GM21526 (cell line): ENCODE measurements around the gene CD164.
"Not testable (repeated sequence)": the region's sequence is repeated elsewhere in the genome, so short reads cannot be mapped to it uniquely, and the experiment has no call there.

ENCODE experiments used
- ATAC-seq: cut with Tn5 transposase; IDR thresholded peaks from one replicate; pipeline ENCODE4 v1.9.1; 2021; ENCODE audit warnings: moderate library complexity; ENCODE audit not compliant: unreplicated experiment, low FRiP score

CD164 gene

GRCh38 chr6:109344226-109344625, 38.0 kb downstream of the CD164 start:
- ATAC-seq = no peak

- no peak for ATAC-seq
These were observed 38.7 kb downstream of the CD164 start for GRCh38 chr6:109343518-109343917.

GRCh38 chr6:109342911-109343310, 39.4 kb downstream of the CD164 start:
- ATAC-seq = no peak

GRCh38 chr6:109342506-109342905, 39.8 kb downstream of the CD164 start:
- ATAC-seq = no peak

GRCh38 chr6:109340811-109341210, 41.5 kb downstream of the CD164 start:
- ATAC-seq = no peak

GRCh38 chr6:109339906-109340678, 42.2 kb downstream of the CD164 start:
- no peak for ATAC-seq

GRCh38 chr6:109336221-109336961, 45.9 kb downstream of the CD164 start:
- no peak for ATAC-seq

- not testable (repeated sequence) for ATAC-seq
These were observed 48.4 kb downstream of the CD164 start for GRCh38 chr6:109333870-109334269.

- ATAC-seq = no peak
These were observed 49.5 kb downstream of the CD164 start for GRCh38 chr6:109332748-109333147.

GRCh38 chr6:109331081-109331480, 51.2 kb downstream of the CD164 start:
- no peak for ATAC-seq

GRCh38 chr6:109330263-109330662, 52.0 kb downstream of the CD164 start:
- ATAC-seq = no peak

- no peak for ATAC-seq
These were observed 53.6 kb downstream of the CD164 start for GRCh38 chr6:109328629-109329028.

- no peak for ATAC-seq
These were observed 54.3 kb downstream of the CD164 start for GRCh38 chr6:109327959-109328358.

GRCh38 chr6:109327491-109327890, 54.8 kb downstream of the CD164 start:
- ATAC-seq = no peak

GRCh38 chr6:109326351-109326750, 55.9 kb downstream of the CD164 start:
- ATAC-seq = no peak

GRCh38 chr6:109325400-109325801, 56.9 kb downstream of the CD164 start:
- no peak for ATAC-seq

- ATAC-seq = no peak
These were observed 59.0 kb downstream of the CD164 start for GRCh38 chr6:109323241-109323640.

GRCh38 chr6:109322825-109323224, 59.4 kb downstream of the CD164 start:
- ATAC-seq = peak; percentile 58

- ATAC-seq = no peak
These were observed 60.5 kb downstream of the CD164 start for GRCh38 chr6:109321752-109322151.

- no peak for ATAC-seq
These were observed 62.2 kb downstream of the CD164 start for GRCh38 chr6:109320072-109320471.

- ATAC-seq = no peak
These were observed 63.9 kb downstream of the CD164 start for GRCh38 chr6:109318328-109318876.

- no peak for ATAC-seq
These were observed 65.4 kb downstream of the CD164 start for GRCh38 chr6:109316909-109317308.
